Measurements from ENCODE around the gene RAET1L. TPM values are rescaled to one million over a fixed set of nuclear protein-coding genes. Genes with fewer than 3 reads are reported as not detected.
"Not testable (repeated sequence)": the region's sequence is repeated elsewhere in the genome, so short reads cannot be mapped to it uniquely, and the experiment has no call there.

The RAET1L gene
- total and polyA plus RNA-seq, 4 donors, result not detected

DNA sequence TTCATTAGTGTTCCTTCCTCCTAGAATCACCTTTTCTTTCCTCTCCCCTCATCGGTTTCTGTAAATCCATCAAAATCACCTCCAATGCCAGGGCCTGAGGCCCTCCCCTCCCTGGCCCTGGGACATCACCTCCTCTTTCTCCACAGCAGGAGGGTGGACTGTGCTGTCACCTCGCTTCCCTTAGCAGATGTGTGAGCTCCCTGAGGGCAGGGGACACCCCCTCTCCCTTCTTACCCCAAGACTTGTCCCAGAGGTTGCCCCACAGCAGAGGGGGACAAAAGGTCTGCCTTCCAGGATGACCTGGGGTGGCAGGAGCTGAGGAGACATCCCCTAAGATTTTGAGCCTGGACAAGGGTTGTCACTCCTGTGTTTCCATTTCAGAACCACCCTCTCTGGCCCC, 55.7 kb downstream of the RAET1L start:
- Histone ChIP-seq H3K4me1 (ENCODE audit: control insufficient read depth in 4 of 4, insufficient read depth in 4 of 4, low read length in 3 of 4) (peaks cover 0 to 2% (median 0%) of the 10 kb centered on the region in 4 donors), H3K36me3 (ENCODE audit: control insufficient read depth in 4 of 4, insufficient read depth in 3 of 4, low read depth in 1 of 4, low read length in 3 of 4) (no peaks in the 10 kb centered on the region), H3K9ac (ENCODE audit: low read depth in 1 of 2, low read length in 2 of 2) (no peak overlapping the region), H3K27ac (ENCODE audit: low read depth in 1 of 2, low read length in 2 of 2) (no peak overlapping the region), H3K4me3 (ENCODE audit: low read depth in 1 of 3, low read length in 3 of 3) (no peak overlapping the region), H3K9me3 (ENCODE audit: control insufficient read depth in 4 of 4, low read length in 3 of 4) (no peaks in the 10 kb centered on the region), H3K27me3 (ENCODE audit: control insufficient read depth in 4 of 4, insufficient read depth in 4 of 4, low read length in 3 of 4) (peaks cover 0 to 6% (median 4%) of the 10 kb centered on the region in 4 donors)
- WGBS, result 75% methylated on average over 2 of the region's 2 CpGs
- TF ChIP-seq, protein P1, sequence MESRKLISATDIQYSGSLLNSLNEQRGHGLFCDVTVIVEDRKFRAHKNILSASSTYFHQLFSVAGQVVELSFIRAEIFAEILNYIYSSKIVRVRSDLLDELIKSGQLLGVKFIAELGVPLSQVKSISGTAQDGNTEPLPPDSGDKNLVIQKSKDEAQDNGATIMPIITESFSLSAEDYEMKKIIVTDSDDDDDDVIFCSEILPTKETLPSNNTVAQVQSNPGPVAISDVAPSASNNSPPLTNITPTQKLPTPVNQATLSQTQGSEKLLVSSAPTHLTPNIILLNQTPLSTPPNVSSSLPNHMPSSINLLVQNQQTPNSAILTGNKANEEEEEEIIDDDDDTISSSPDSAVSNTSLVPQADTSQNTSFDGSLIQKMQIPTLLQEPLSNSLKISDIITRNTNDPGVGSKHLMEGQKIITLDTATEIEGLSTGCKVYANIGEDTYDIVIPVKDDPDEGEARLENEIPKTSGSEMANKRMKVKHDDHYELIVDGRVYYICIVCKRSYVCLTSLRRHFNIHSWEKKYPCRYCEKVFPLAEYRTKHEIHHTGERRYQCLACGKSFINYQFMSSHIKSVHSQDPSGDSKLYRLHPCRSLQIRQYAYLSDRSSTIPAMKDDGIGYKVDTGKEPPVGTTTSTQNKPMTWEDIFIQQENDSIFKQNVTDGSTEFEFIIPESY (IDR thresholded peaks at IDR 0.05), result no peak
- TF ChIP-seq YY1 (IDR thresholded peaks at IDR 0.05), result no peak
- DNase-seq (ENCODE audit: low spot score), result no peak

DNA sequence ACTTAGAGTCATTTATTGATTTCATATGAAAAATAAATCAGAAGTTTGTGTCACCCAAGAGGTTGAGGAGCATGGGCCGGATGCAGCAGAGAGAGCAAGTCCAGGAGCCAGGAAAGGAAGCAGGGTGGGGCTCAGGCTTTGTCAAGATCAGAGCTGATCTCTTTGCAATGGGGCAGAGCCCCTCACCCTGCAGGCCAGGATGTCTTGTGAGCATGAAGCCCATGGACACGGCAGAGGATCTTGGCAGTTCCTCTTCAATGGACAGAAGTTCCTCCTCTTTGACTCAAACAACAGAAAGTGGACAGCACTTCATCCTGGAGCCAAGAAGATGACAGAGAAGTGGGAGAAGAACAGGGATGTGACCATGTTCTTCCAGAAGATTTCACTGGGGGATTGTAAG, 56.4 kb downstream of the RAET1L start:
- not testable (repeated sequence) for H3K9ac ChIP-seq (ENCODE audit: low read depth in 1 of 2, low read length in 2 of 2); H3K27me3 ChIP-seq (ENCODE audit: control insufficient read depth in 4 of 4, insufficient read depth in 4 of 4, low read length in 3 of 4); DNase-seq (ENCODE audit: low spot score); H3K36me3 ChIP-seq (ENCODE audit: control insufficient read depth in 4 of 4, insufficient read depth in 3 of 4, low read depth in 1 of 4, low read length in 3 of 4); H3K27ac ChIP-seq (ENCODE audit: low read depth in 1 of 2, low read length in 2 of 2); H3K9me3 ChIP-seq (ENCODE audit: control insufficient read depth in 4 of 4, low read length in 3 of 4); H3K4me1 ChIP-seq (ENCODE audit: control insufficient read depth in 4 of 4, insufficient read depth in 4 of 4, low read length in 3 of 4); H3K4me3 ChIP-seq (ENCODE audit: low read depth in 1 of 3, low read length in 3 of 3)
- 85% methylated on average over 2 of the region's 2 CpGs for WGBS

Other genes with a start within 250 kb of the RAET1L start
- 10 to 100 TPM in 1 of 2 donors, 1 to 10 TPM in 1; 7.2 to 13.3 TPM for gene LRP11, start 161.2 kb downstream of the RAET1L start, total RNA-seq
- 1 to 10 TPM; 3.4 to 4.8 TPM for gene LRP11, start 161.2 kb downstream of the RAET1L start, polyA plus RNA-seq
- gene RAET1E, start 127.4 kb downstream of the RAET1L start, total RNA-seq, result not detected
- gene RAET1E, start 127.4 kb downstream of the RAET1L start, polyA plus RNA-seq, result not detected
- not detected for gene RAET1G, start 102.4 kb downstream of the RAET1L start, total RNA-seq
- not detected for gene RAET1G, start 102.4 kb downstream of the RAET1L start, polyA plus RNA-seq
- under 1 TPM; 0.14 to 0.25 TPM for gene ULBP2, start 83.5 kb downstream of the RAET1L start, total RNA-seq
- under 1 TPM; 0.15 to 0.27 TPM for gene ULBP2, start 83.5 kb downstream of the RAET1L start, polyA plus RNA-seq
- under 1 TPM; under 0.01 to 0.05 TPM for gene ULBP1, start 61.6 kb downstream of the RAET1L start, total RNA-seq
- under 1 TPM in 1 of 2 donors, not detected in 1; 0.03 TPM for gene ULBP1, start 61.6 kb downstream of the RAET1L start, polyA plus RNA-seq
- gene ULBP3, start 43.6 kb upstream of the RAET1L start, total RNA-seq, result 1 to 10 TPM in 1 of 2 donors, under 1 TPM in 1; 0.92 to 2.3 TPM
- gene ULBP3, start 43.6 kb upstream of the RAET1L start, polyA plus RNA-seq, result under 1 TPM in 1 of 2 donors, not detected in 1; 0.88 TPM
- under 1 TPM in 1 of 2 donors, not detected in 1; 0.05 TPM for gene PPP1R14C, start 117.5 kb upstream of the RAET1L start, total RNA-seq
- gene PPP1R14C, start 117.5 kb upstream of the RAET1L start, polyA plus RNA-seq, result not detected